GM18873 (cell line): Measurements from ENCODE around the gene SLC27A6.
"Not testable (repeated sequence)": the region's sequence is repeated elsewhere in the genome, so short reads cannot be mapped to it uniquely, and the experiment has no call there.

ENCODE experiments used
- ATAC-seq: cut with Tn5 transposase; IDR thresholded peaks from one replicate; pipeline ENCODE4 v1.9.1; 2021; ENCODE audit warnings: mild to moderate bottlenecking, moderate library complexity, moderate number of reproducible peaks; ENCODE audit not compliant: unreplicated experiment, low FRiP score

The SLC27A6 gene, protein sequence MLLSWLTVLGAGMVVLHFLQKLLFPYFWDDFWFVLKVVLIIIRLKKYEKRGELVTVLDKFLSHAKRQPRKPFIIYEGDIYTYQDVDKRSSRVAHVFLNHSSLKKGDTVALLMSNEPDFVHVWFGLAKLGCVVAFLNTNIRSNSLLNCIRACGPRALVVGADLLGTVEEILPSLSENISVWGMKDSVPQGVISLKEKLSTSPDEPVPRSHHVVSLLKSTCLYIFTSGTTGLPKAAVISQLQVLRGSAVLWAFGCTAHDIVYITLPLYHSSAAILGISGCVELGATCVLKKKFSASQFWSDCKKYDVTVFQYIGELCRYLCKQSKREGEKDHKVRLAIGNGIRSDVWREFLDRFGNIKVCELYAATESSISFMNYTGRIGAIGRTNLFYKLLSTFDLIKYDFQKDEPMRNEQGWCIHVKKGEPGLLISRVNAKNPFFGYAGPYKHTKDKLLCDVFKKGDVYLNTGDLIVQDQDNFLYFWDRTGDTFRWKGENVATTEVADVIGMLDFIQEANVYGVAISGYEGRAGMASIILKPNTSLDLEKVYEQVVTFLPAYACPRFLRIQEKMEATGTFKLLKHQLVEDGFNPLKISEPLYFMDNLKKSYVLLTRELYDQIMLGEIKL

DNA sequence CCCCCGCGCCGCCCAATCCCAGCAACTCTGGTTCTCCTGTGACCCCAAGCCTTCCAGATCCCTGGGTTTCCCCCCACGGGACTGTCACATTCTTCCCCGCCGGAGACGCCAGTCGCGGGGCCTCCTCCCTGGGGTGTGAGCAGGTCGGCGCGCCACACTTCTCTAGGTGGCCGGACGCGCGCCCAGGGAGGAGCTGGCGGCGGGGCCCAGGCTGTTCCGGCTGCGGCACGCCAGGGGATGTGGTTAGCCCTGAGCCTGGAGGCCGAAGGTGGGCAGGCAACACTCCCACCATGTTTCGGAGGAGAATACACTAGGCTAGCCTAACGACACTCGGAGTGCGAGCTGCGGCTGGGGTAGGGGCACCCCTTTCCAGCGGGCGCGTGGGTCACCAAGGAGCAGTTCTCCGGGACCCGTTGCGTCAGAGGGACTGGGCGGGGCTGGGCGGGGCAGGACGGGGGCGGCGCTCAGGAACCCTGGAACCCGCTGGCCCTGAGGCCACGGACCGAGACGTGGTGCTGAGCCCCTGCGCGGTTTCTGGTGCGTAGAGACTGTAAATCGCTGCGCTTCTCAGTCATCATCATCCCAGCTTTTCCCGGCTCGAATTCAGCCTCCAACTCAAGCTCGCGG is at the start of gene SLC27A6:
TSS of gene SLC27A6 (plus strand) at position 478 of the 627 bp plus-strand sequence. CDS start 650 bp downstream, outside the sequence.
- ATAC-seq: no peak

DNA sequence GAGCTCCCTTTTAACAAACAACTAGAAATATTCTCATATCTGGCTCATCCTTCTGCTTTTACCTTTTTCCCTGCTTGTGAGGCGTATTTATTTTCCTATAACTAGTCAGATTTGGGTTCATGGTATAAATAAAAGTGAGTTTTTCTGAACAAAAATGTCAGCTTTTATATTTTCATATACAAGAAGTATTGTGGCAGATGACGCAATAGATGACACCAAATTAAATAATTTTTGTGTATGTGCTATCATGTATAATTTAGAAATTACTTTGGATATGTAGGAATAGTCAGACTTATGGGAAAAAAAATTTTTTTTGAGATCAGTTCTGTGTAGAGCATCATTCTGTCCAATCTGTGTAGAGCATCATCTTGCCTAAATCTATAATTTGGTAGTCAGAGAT is 45.7 kb upstream of the SLC27A6 start:
- ATAC-seq: no peak

DNA sequence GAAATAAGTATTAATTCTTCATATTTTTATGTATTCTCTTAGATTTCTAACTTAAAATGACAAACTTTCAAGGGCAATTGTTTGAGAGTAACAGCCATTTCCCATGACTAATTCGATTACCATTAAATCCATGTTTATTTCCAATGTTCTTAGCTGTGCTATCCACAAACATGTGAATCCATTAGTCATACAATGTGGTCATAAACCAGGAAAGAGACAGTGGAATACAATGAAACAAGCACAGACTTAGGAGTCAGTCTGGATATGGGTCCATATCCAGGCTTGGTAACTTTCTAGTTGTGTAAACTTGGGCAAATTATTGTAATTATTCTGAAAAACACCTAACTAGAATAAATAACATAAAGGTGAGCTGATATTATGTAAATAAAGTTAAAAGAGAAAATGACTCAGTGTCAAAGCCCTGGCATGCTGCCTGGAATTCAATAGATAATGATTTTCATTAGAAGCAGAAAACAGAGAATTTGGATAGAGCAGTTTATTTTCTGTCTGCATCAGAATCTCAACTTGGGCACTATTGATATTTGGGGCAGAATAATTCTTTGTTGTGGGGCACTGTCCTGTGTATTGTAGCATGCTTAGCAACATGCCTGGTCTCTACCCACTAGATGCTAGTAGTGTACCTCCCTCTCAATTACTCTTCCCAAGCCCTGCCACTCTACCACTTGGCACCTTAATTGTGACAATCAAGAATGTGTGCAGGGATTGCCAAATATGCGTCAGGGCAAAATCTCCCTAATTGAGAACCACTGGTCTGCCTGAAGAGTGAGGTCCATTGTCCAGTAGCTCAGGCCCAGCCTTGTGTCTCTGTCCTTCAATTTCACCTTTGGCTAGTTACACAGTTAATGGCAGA is 44.7 kb upstream of the SLC27A6 start:
- ATAC-seq: no peak

DNA sequence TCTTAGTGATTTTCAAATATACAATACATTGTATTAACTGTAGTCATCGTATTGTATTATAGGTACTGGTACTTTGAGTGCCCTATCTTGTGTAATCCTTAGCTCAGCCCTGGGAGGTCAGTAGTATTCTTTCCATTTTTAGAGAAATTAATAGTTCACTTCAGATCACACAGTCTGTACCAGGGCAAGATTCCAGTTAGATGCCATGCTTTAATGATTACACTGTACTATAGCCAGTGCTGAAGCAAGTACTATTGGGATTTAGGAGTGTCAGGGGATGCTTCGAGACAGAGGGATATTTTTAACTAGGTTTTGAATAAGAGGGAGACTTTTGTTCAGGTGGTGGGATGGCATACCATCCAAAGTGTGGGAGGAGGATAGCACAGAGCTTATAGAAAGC is 41.0 kb upstream of the SLC27A6 start:
- no peak for ATAC-seq

DNA sequence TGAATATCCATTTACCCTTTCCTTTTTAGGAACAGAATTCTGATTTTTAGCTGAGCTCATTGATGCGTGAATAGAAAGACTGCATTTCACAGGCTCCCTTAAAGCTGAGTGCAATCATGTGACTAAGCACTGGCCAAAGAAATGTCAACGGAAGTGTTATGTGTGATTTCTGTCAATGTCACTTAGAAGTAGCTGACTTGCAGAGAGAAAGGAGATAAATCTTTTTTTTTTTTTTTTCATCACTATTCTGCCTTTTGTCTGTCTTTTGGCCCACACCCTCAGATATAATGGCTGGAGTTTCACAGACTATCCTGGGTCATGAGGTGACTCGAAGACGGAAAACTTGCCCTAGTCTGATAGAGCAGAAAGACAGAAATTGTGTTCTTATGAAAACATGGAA is 39.3 kb upstream of the SLC27A6 start:
- no peak for ATAC-seq

DNA sequence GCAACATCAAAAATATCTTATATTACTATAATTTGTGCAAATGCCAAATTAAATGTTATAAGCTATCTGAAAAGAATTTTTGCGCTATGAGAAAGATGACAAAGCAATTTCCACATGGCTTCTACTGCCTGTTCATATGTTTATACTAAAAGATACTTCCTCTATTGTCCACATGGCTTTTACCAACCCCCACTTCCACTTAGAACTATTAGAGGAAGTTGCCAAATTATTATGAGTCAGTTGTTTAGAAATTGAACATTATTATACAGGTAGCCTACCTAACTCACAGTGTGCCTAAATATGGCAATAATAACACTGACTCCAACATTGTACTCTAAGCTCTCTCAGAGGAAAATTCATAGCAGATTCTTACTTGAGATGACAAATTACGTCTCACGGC is 37.6 kb upstream of the SLC27A6 start:
- no peak for ATAC-seq

DNA sequence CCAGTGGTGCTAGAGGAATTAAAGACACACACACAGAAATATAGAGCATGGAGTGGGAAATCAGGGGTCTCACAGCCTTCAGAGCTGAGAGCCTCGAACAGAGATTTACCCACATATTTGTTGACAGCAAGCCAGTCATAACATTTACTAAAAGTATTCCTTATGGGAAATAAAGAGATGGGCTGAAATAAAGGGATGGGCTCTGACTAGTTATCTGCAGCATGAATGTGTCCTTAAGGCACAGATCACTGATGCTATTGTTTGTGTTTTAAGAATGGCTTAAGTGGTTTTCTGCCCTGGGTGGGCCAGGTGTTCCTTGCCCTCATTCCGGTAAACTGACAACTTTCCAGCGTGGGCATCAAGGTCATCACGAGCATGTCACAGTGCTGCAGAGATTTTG is 33.1 kb upstream of the SLC27A6 start:
- not testable (repeated sequence) for ATAC-seq

DNA sequence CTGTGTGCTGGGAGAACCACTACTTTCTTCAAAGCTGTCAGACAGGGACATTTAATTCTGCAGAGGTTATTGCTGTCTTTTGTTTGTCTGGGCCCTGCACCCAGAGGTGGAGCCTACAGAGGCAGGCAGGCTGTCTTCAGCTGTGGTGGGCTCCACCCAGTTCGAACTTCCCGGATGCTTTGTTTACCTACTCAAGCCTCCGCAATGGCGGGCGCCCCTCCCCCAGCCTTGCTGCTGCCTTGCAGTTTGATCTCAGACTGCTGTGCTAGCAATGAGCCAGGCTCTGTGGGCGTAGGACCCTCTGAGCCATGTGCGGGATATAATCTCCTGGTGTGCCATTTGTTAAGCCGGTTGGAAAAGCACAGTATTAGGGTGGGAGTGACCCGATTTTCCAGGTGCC is 22.2 kb upstream of the SLC27A6 start:
- not testable (repeated sequence) for ATAC-seq

DNA sequence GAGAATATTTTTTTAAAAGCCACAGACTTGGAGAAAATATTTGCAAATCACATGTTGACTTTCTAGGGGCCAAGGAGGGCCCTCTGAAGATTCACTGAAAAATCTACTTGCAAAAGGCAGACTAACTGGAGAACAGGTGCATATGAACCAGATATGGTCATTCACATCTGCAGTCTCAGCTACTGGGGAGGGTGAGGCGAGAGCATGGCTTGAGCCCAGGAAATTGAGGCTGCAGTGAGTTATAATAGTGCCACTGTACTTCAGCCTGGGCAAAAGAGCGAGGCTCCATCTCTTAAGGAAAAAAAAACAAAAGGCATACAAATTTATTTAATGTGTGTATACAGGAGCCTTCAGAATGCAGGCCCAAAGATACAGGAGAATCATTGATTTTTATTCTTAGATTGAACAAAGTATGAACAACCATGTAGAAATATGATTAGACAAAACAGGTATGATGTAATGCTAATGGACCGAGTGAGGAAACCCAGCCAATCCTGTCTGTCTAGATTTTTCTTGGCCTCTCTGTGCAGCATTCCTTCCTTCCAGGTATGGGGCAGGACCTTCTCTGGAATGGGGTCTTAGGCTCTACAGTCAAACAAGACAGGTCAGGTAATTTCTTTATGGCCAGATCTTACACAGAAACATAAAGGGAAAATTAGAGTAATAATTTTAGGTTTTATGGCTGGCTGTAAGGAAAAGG is 15.3 kb upstream of the SLC27A6 start:
- no peak for ATAC-seq

DNA sequence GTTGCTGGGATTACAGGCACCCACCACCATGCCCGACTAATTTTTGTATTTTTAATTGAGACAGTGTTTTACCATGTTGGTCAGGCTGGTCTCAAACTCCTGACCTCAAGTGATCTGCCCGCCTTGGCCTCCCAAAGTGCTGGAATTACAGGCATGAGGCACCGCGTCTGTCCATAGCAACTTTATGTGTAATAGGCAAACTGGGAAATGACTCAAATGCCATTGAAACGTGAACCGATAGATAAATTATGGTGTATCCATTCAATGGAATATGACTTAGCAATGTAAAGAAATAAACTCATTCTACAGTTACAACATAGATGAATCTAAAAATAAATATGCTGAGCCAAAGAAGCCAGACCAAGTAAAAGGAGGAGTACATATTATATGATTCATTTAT is 14.0 kb upstream of the SLC27A6 start:
- ATAC-seq: not testable (repeated sequence)

DNA sequence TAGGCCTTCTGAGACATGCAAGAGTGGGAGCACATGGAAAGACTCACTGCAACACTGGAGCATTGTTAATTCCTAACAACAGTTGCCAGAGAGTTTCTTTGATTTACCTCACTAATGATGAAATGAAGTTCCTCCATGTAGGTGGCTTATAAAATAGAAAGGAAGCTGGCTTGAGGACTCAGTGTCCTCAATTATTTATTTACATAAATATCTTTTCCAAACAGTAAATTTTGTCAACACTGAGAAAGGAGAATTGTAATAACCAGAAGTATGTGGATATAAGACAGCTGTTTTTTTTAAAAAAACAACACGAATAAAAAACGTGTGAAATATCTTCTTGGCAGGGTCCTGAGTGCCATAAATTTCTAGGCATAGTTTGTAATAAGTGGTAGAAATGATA is 9.1 kb upstream of the SLC27A6 start:
- no peak for ATAC-seq

DNA sequence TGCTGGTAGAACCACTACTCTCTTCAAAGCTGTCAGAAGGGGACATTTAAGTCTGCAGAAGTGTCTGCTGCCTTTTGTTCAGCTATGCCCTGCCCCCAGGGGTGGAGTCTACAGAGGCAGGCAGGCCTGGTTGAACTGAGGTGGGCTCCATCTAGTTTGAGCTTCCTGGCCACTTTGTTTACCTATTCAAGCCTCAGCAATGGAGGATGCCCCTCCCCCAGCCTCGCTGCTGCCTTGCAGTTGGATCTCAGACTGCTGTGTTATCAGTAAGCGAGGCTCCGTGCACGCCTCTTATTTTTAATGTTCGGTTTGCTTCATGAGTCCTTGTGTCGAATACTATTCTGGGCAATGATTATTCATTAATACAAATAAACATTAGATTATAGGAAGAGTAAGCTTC is 3.1 kb upstream of the SLC27A6 start:
- no peak for ATAC-seq

DNA sequence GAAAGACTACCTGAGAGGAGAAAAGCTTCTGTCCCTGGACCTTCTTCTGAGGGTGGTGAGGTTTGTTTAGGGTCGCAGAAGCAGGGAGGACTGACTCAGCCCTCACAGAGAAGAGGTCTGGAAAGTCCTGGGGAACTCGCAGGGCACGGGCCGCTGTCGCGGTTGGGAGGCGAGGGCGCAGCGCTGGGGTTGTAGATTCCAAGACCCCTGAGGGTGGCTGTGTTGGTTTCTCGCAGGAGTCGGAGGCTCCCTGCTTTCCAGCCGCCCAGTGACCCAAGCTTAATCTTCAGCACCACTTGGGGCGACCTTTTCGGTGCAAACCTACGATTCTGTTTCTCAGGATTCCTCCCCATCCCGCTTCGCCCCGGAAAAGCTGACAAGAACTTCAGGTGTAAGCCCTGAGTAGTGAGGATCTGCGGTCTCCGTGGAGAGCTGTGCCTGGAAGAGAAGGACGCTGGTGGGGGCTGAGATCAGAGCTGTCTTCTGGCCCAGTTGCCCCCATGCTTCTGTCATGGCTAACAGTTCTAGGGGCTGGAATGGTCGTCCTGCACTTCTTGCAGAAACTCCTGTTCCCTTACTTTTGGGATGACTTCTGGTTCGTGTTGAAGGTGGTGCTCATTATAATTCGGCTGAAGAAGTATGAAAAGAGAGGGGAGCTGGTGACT is 482 bp downstream of the SLC27A6 start:
- ATAC-seq: no peak

DNA sequence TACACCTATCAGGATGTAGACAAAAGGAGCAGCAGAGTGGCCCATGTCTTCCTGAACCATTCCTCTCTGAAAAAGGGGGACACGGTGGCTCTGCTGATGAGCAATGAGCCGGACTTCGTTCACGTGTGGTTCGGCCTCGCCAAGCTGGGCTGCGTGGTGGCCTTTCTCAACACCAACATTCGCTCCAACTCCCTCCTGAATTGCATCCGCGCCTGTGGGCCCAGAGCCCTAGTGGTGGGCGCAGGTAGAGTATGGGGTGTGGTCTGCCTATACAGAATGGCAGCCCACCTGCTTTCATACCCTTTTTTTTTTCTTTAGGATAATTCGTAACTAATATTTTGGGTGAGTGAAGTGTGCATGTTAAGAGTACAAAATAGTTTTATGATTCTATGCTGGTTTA is 1.1 kb downstream of the SLC27A6 start:
- no peak for ATAC-seq

DNA sequence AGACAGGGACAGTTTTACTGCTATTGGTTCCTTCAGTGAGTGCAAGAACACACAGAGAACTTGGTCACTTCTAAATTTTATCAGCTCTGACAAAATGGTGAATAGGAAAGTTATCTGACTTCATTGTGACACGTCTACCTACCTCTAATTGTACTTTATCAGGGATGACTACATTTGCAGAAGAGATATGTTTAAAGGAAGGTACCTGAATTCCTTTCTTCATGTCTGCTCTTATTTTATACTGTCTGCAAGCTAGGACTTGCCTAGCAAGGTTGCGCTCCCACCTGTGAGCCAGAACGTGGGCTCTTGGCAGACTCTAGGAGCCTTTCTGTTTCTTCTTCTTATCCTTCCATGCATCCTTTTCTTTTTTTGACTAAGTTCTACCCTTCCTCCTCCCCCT is 1.6 kb downstream of the SLC27A6 start:
- ATAC-seq: no peak

DNA sequence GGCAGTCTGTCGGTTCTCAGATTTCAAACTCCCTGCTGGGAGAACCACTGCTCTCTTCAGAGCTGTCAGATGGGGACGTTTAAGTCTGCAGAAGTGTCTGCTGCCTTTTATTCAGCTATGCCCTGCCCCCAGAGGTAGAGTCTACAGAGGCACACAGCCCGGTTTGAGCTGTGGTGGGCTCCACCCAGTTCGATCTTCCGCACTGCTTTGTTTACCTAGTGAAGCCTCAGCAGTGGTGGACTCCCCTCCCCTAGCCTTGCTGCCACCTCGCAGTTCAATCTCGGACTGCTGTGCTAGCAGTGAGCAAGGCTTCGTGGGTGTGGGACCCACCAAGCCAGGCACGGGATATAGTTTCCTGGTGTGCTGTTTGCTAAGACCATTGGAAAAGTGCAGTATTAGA is 8.0 kb downstream of the SLC27A6 start:
- no peak for ATAC-seq

DNA sequence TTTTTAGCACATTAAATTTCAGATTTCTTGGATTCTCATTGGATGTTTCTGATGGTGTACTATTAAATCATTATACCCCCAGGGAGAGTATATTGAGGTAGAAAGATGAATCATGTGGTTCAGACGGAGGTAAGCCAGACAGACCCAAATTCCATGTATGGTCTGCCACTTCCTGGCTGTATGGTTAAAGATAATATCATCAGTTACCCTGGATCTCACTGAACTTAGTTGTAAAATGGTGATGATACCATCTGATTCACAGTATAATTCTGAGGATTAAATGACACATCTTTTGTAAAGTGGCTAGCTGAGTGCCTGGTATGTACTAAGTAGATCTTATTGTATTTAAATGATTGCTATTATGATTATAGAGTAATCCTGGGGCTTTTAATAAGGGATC is 9.3 kb downstream of the SLC27A6 start:
- ATAC-seq: no peak

DNA sequence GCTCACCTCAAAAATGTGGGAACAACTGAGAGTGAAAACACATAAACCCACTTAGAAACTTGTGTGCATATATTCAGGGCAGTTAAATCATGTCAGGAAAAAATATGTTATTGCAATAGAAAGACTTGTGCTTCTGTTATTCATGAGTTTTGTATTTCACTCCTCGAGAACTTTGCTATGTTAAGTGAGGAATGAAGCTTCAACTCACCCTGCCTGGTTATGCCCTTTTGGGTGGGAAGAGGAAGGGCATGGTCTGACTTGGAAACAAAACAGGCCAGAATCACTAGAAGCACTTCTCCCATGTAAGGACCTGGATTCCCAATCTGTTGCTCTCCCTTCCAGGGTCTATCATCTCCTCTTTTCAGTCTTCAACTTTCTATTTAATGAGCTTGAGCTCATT is 14.5 kb downstream of the SLC27A6 start:
- no peak for ATAC-seq

DNA sequence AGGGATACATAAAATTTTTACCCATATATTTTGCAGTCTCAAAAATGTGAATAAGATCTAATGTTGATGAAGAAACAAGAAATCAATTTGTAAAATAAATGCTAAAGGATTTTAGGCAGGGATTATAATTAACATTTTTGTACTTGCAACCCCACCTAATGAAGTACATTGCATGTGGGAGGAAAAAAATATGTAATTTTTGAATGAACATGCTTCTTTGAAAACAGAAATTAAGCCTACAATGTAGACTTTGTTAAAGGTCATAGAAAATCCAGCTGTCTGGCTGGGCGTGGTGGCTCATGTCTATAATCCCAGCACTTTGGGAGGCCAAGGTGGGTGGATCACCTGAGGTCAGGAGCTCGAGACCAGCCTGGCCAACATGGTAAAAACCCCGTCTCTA is 15.6 kb downstream of the SLC27A6 start:
- no peak for ATAC-seq

DNA sequence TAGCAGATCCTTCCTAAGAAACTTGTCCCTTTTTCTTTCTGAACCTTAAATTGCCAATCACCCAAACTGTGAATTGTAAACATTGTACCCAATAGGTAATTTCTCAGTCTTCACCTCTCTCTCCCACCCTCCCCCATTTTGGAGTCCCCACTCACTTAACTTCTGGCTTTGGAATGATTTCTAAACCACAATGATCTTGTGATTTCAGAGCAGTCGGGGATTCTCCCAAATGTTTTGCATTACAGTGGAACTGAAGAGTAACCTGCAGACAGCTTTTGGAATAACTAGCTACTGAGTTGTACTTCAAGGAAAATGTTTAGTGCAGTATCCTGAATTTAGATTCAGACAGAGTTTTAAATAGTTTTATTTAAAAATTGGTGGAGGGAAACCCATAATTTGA is 19.2 kb downstream of the SLC27A6 start:
- no peak for ATAC-seq
